Mammary epithelial cell (primary cell): ENCODE data around the gene PNPLA3.

Experiments
- EZH2 ChIP-seq: IDR thresholded peaks from 2 replicates; pipeline ENCODE4 v1.6.1; 2012; ENCODE audit warnings: low read length, inconsistent platforms, borderline replicate concordance
- TF ChIP-seq, protein P1 (sequence below), 2 donors: IDR thresholded peaks in 1 of 2; conservative IDR thresholded peaks in 1 of 2; 2 replicates each; pipeline ENCODE4 v1.5.1; 2011 to 2012; ENCODE audit warnings: inconsistent platforms in 2 of 2, low read length in 2 of 2, mild to moderate bottlenecking in 2 of 2, control low read depth in 1 of 2, low read depth in 1 of 2; ENCODE audit not compliant: insufficient read depth in 1 of 2; ENCODE audit errors: extremely low read depth in 1 of 2

DNA sequence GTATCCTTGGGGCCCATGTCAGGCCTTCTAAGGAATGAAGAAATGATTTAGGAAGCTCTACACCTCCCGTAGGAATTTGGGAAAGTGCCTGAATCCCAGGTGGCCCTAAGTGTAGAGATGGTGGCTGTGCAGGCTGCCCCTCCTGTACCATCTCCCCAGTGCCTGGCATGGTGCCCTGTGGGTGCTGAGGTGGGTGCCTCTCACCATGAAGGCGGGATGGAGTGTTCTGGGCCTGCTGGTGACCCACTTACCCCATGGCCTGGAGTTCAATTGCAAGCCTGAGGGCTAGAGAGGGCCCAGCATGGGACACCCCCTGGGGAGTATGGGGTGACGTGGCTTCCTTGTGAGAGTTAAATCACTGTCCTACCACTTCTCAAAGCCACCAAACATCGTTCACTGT, 51.4 kb downstream of the PNPLA3 start:
- TF ChIP-seq, protein P1, sequence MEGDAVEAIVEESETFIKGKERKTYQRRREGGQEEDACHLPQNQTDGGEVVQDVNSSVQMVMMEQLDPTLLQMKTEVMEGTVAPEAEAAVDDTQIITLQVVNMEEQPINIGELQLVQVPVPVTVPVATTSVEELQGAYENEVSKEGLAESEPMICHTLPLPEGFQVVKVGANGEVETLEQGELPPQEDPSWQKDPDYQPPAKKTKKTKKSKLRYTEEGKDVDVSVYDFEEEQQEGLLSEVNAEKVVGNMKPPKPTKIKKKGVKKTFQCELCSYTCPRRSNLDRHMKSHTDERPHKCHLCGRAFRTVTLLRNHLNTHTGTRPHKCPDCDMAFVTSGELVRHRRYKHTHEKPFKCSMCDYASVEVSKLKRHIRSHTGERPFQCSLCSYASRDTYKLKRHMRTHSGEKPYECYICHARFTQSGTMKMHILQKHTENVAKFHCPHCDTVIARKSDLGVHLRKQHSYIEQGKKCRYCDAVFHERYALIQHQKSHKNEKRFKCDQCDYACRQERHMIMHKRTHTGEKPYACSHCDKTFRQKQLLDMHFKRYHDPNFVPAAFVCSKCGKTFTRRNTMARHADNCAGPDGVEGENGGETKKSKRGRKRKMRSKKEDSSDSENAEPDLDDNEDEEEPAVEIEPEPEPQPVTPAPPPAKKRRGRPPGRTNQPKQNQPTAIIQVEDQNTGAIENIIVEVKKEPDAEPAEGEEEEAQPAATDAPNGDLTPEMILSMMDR (conservative IDR thresholded peaks at IDR 0.05 in 1 of 2, IDR thresholded peaks at IDR 0.05 in 1 of 2; ENCODE audit: extremely low read depth in 1 of 2, insufficient read depth in 1 of 2, low read depth in 1 of 2, low read length in 2 of 2), result no peak
- no peak for TF ChIP-seq EZH2
